Measurements from ENCODE around the gene DYNLL2.

DNA sequence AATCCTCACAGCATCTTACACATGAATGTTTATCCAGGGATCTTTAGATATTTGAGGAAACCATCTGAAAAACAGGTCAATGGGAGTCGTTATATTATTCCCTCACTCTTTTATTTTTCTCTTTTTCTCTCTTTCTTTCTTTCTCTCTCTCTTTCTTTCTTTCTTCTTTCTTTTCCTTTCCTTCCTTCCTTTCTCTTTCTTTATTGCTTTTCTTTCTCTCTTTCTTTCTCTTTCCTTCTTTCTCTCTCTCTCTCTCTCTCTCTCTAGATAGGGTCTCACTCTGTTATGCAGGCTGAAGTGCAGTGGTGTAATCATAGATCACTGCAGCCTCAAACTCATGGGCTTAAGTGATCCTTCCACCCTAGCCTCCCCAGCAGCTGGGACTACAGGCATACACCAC lies 44.6 kb downstream of the DYNLL2 start:
- TF ChIP-seq POLR2AphosphoS5 (IDR thresholded peaks at IDR 0.05): no peak
- TF ChIP-seq POLR2A (IDR thresholded peaks at IDR 0.05): no peak
- no peak for TF ChIP-seq EP300 (IDR thresholded peaks at IDR 0.05)
